NCI-H2196 treated with DMSO at 0.1 percent for 48 hours (cell line): ENCODE data around the gene MACO1.
"Not testable (repeated sequence)": the region's sequence is repeated elsewhere in the genome, so short reads cannot be mapped to it uniquely, and the experiment has no call there.

Experiments used
- DNase-seq: peaks from one replicate; lab custom pipeline; 2025; ENCODE audit not compliant: unreplicated experiment; lab: John Stamatoyannopoulos, UW

The MACO1 gene

GRCh38 chr1:25485536-25486411, 55.1 kb downstream of the MACO1 start:
- DNase-seq = no peak

GRCh38 chr1:25486602-25487001, 55.9 kb downstream of the MACO1 start:
- no peak for DNase-seq

DNA sequence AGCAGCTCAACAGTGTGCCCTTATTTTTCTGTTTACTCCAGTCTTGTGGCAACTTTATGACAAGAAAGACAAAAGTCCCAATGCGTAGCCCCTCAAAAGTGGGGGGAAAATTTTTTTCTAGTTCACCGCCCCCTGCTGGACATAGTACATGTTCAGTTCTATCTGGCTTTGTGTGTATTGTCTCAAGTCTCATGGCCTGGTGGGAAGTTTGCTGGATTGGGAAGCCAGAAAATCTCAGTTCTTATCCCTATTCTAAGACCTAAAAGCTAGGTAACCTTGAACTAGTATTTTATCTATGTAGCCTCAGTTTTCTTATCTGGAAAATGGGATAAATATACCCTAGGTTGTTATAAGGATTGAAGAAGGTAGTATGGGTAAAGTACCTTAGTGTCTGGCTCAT, 56.9 kb downstream of the MACO1 start:
- DNase-seq = no peak

- DNase-seq = no peak
Observed at GRCh38 chr1:25492323-25492722, 61.6 kb downstream of the MACO1 start.

DNA sequence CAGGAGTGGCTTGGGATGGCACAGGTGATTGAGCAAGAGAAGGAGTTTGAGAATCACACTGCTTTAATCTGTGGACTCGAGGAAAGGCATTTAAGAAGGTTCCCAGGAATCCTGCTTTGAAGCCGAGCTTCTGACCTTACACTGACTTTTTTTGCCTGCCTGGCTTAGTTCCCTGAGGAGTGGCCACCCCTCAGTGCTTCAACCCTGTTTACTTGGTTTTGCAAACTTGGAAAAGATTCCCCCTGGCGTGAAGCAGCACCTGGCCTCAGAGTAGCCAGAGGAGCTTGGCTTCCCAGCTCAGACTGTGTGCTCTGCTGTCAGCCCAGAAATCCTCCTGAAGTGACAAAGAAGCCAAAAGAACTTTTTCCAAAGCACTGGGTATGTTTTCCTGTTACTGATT, 64.3 kb downstream of the MACO1 start:
- no peak for DNase-seq

DNA sequence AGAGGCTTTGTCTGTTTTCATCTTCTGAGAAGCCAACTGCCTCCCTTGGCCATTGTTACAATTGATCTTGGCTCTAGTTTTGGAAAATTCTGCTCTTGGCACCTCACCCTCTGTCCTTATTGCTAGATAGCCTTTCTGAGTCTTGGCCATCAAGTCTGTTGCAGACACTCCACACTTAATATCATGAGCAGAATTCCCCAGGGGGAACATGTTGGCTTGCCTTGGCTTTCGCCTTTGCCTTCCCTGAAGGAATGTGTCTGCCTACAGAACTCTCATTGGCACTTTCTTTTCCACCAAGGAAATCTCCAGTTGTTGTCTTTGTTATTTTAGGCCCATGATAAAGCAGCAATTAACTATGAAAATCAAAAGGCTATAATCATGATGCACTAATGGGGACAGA, 70.0 kb downstream of the MACO1 start:
- DNase-seq = no peak

DNA sequence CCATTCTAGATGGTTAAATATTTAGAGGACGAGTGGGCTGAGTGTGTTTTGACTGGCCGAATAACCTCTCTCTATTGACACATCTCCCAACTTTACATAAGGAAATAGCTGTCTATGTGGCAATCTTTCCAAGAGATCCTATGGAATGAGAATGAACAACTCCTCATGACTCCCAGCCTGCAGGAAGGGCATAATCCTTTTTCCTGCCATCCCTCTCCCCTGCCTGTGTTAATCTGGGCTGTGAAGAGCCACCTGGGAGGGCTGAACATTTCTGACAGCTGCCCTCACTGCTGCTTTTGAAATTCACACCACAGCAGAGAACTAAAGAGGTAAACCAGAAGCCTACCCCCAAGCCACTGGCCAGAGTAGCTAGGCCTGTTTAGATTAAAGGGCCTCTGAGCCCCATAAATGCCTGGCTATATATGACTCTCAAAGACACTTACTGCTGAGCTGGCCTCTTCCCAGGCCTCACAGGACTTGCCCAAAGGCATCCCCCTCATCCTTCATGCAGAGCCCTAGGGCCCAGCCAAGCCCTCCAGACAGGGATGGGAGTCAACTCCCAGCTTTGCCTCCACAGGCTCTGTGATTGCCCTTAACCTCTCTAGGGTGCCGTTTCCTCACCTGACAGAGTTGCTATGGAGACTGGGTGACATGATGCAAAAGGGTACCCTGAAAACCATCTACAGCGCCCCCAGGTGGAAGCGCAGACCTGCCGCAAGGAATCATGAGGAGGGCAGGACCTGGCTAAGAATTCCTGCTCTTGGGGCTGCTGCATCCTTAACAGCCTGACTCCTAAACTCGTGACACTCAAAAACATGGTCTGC, 70.8 kb downstream of the MACO1 start:
- DNase-seq = no peak

DNA sequence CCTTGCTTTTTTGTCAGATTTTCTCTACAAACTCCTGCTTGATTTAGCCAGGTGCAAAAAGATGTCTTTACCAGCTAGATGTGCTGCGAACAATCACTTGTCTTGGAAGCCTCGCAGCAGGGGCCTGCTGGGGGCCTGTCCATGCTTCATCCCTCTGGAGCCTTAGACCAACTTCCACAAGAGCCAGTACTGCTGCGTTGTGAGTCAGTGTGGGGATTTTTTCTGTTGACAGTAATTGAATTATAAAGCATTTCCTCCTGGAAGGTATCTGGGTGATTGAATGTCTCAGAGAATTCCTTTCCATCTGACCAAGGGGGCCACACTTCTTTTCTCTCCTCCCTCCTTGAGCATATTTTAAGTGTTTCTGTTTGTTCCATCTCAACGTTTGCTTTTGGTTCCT, 72.3 kb downstream of the MACO1 start:
- DNase-seq = no peak

- DNase-seq = peak; percentile 39
Observed at GRCh38 chr1:25503551-25504426, 73.1 kb downstream of the MACO1 start.

DNA sequence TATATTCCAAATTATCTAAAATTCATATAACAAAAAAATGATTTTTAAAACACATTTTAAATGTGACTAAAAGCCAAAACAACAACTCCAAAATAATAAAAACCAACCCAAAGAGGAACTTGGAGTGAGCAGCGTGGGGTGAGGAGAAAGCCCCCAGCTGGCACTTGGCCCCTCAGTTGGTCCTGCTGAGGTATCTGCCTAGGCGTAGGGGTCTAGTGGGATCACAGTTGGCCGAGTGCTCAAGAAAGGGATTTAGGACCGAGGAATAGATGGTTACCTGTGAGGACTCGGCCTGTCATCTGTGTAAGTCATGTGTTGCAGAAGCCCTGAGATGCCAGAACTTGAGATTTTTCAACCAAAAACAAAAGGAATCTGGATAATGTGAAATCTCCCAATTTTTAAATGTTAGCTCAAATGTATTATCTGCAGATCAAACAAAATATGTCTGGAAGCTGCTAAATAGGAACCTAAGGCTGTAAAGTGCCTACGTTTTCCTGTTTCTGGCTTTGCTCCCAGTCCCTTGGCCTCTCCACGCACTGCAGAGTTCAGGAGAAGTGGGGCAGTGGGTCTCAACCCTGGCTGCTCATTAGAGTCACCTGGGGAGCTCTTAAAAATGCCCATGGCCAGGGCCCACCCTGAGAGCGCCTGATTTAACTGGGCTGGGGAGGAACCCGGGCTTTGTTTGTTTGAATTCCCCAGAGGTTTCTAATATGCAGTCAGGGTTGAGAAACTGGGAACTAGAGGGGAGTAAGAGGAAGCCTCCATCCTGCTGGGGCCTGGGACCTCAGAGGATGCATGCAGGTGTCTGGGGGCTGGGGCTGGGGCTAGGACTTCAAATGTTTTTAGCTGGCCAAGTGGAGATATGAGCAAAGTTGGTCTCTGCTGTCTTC, 74.3 kb downstream of the MACO1 start:
- no peak for DNase-seq

GRCh38 chr1:25505656-25506385, 75.1 kb downstream of the MACO1 start:
- DNase-seq = no peak

- not testable (repeated sequence) for DNase-seq
Observed at GRCh38 chr1:25506566-25507463, 76.1 kb downstream of the MACO1 start.

DNA sequence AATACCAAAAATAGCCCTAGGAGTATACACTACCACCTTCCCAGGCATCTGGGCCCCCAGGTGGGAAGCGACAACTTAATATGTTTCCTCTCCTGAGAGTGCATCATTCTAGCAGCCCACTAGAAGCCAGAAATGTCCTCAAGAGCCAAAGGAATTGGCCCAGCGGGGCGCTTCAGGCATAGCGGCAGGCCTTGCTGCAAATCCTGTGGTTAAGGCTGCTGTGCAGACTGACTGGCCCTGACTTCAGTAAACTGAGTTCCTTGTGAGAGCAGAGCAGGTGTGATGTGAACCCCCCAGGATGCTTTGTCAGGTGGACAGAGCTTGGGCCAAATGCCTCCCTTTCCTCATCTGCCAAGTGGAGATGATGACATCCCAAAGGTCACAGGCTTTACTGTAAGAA, 83.0 kb downstream of the MACO1 start:
- DNase-seq = no peak

- DNase-seq = no peak
Observed at GRCh38 chr1:25515033-25515432, 84.3 kb downstream of the MACO1 start.

DNA sequence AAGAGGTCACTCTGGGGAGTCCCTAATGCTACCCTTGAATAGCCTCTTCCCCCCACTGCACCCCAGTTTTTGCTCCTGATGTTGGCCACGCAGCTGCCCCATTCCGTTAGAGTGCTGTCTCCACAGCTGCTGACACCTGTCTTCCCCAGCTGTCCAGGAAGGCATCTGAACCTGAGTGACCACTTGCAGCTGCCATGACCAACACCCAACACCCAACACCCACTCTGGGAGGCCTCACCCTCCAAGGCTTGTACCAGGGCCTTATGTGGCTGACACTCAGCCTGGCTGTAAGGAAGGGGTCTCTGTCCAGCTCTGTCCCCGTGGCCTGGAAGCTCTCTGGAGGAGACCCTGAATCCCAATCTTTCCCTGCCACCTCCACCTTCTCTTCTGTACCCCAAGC, 86.0 kb downstream of the MACO1 start:
- DNase-seq = no peak

DNA sequence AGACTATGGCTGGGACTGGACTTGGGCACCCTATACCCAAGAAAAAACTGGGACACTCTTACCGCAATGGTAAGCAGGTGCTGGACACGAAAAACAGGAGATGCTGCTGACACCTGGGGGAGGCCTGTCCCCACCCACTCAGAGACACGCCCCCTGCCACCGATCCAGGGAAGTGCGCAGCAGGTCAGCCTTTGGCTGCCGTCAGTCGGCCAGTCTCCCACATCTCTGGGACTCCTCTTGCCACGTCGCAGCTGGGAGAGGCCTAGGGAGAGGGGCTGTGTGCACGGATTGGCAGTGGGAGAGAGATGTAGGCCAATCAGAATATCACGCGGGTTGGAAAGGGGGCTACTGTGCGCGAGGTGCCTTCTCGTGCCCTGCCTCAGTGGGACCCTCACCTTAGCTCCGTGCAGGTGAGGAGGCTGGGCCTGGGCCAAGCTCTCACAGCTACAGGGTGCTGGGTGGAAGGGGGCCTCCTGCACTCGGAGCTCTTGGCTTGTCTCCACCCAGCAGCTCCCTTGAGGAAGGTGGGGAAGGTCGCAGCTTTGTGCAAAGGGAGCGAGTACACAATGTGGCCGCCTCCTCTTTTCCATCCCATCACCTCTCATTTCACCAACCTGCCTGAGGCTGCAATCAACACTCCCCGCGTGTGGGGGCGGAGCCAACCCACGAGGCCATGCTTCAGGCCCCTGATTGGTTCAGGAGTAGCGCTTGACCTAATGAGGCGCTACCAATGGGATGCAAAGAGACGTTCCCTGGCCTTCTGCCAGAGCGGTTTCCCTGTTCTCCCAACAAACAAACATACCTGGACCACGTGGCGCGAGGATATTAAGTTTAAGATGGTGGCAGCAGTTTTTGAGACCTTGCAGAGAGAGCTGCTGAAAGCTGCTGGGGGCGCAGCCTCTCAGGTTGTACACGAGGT, 87.0 kb downstream of the MACO1 start:
- no peak for DNase-seq

- DNase-seq = no peak
Observed at GRCh38 chr1:25519624-25520023, 88.9 kb downstream of the MACO1 start.
